K562 (cell line): ENCODE results near the gene NABP1. TPM values are rescaled to one million over a fixed set of nuclear protein-coding genes. Genes with fewer than 3 reads are reported as not detected.

ENCODE experiments used
- CHD2 ChIP-seq: IDR thresholded peaks from 2 replicates; pipeline ENCODE4 v1.6.1; 2011; ENCODE audit warnings: low read depth, low read length
- GATAD2A ChIP-seq: fragments of 450-650 bp; IDR thresholded peaks from 2 replicates; pipeline ENCODE4 v1.6.1; 2017
- GTF2A2 ChIP-seq: IDR thresholded peaks from 2 replicates; pipeline ENCODE4 v1.6.1; 2016; ENCODE audit warnings: mild to moderate bottlenecking, missing genetic modification characterization, missing compliant biosample characterization
- ILK ChIP-seq: fragments of 450-650 bp; IDR thresholded peaks from 2 replicates; pipeline ENCODE4 v1.6.1; 2016; ENCODE audit warnings: missing genetic modification characterization, low read depth, mild to moderate bottlenecking, missing compliant biosample characterization, moderate library complexity, borderline replicate concordance
- NR2C2 ChIP-seq, 2 experiments: fragments of 200-800 bp in 1 of 2; sonication (Bioruptor generic) in 1 of 2; sonication (generic) in 1 of 2; formaldehyde crosslinking in 1 of 2; IDR thresholded peaks; 2 replicates each; pipeline versions ENCODE4 v1.6.1 to v1.8.0; 2016 to 2022; ENCODE audit warnings: mild to moderate bottlenecking in 1 of 2, missing compliant biosample characterization in 1 of 2, missing genetic modification characterization in 1 of 2, missing genetic modification reagents in 1 of 2
- STAG1 ChIP-seq: sonication (generic); formaldehyde crosslinking; IDR thresholded peaks from 2 replicates; pipeline ENCODE4 v1.5.0; 2020; ENCODE audit warnings: missing genetic modification reagents, borderline replicate concordance
- TAF1 ChIP-seq: IDR thresholded peaks from 2 replicates; pipeline ENCODE4 v1.6.1; 2011; ENCODE audit warnings: mild to moderate bottlenecking, low read length, moderate library complexity; ENCODE audit not compliant: insufficient read depth, control insufficient read depth, severe bottlenecking; ENCODE audit errors: extremely low read depth
- ZBTB8A ChIP-seq: fragments of 450-650 bp; IDR thresholded peaks from 2 replicates; pipeline ENCODE4 v1.6.1; 2018; ENCODE audit warnings: mild to moderate bottlenecking, moderate library complexity; ENCODE audit not compliant: partially characterized antibody
- ZC3H11A ChIP-seq: IDR thresholded peaks from 2 replicates; pipeline ENCODE4 v1.6.1; 2012; ENCODE audit warnings: low read depth, low read length, improper control_type of control experiment
- ZNF174 ChIP-seq: fragments of 250-450 bp; sonication (Bioruptor Pico); IDR thresholded peaks from 2 replicates; pipeline ENCODE4 v1.4.0; 2020; ENCODE audit warnings: mild to moderate bottlenecking
- ZNF197 ChIP-seq: fragments of 200-800 bp; sonication (Bioruptor generic); IDR thresholded peaks from 2 replicates; pipeline ENCODE4 v1.6.1; 2016; ENCODE audit warnings: low read depth, missing genetic modification characterization, missing compliant biosample characterization
- ZNF316 ChIP-seq: fragments of 450-650 bp; IDR thresholded peaks from 2 replicates; pipeline ENCODE4 v1.6.1; 2016
- ZNF561 ChIP-seq: fragments of 450-650 bp; formaldehyde crosslinking; conservative IDR thresholded peaks from 2 replicates; pipeline ENCODE4 v1.4.0; 2020; ENCODE audit warnings: mild to moderate bottlenecking, moderate library complexity
- ZNF589 ChIP-seq: fragments of 200-800 bp; sonication (Bioruptor generic); IDR thresholded peaks from 2 replicates; pipeline ENCODE4 v1.6.1; 2016; ENCODE audit warnings: low read depth, missing genetic modification characterization, missing compliant biosample characterization
- polyA plus RNA-seq, 8 experiments: library from polyadenylated mRNA; depleted of rRNA in 4 of 8; stranded (reverse) in 5 of 8; unstranded in 3 of 8; fragments of >200 nt; fragmentation: Nextera tagmentation in 2 of 8; fragmentation: Illumina TruSeq in 1 of 8; extraction: Ambion mirVana in 2 of 8; extraction: Trizol in 1 of 8; gene quantifications; 2 replicates each; pipeline versions ENCODE4 v1.2.1 to v1.2.3, GENCODE V29; 2011 to 2014; ENCODE audit warnings: inconsistent platforms in 1 of 8, missing spikeins in 1 of 8
- total RNA-seq, 7 experiments: library from RNA; depleted of rRNA in 6 of 7; stranded (reverse); fragments of >200 nt in 6 of 7; fragmentation: Illumina TruSeq in 2 of 7; extraction: Trizol in 2 of 7; gene quantifications; 2 replicates each; pipeline versions ENCODE4 v1.2.1 to v1.2.3, GENCODE V29; 2011 to 2021; ENCODE audit warnings: low replicate concordance in 1 of 7
- TF ChIP-seq, protein P1 (sequence below): fragments of 250-450 bp; sonication (Bioruptor Pico); IDR thresholded peaks from 2 replicates; pipeline ENCODE4 v1.8.0; 2022; ENCODE audit warnings: moderate library complexity, mild to moderate bottlenecking, inconsistent platforms
- TF ChIP-seq, protein P2 (sequence below): fragments of 200-800 bp; sonication (Bioruptor generic); IDR thresholded peaks from 2 replicates; pipeline ENCODE4 v1.6.1; 2017; ENCODE audit warnings: missing genetic modification characterization, missing compliant biosample characterization
- TF ChIP-seq, protein P3 (sequence below): fragments of 150-350 bp; conservative IDR thresholded peaks from 2 replicates; pipeline ENCODE4 v1.6.1; 2014; ENCODE audit warnings: low read length
- TF ChIP-seq, protein P4 (sequence below): sonication (generic); formaldehyde crosslinking; IDR thresholded peaks from 2 replicates; pipeline ENCODE4 v1.8.0; 2022; ENCODE audit warnings: mild to moderate bottlenecking, missing genetic modification reagents

NABP1 gene
- total and polyA plus RNA-seq, 9 of the 15 experiments (the other 6 are each of a cell fraction or from before 2014, with no cell fraction given), result 12.8 to 44.0 (median 20.2) TPM

DNA sequence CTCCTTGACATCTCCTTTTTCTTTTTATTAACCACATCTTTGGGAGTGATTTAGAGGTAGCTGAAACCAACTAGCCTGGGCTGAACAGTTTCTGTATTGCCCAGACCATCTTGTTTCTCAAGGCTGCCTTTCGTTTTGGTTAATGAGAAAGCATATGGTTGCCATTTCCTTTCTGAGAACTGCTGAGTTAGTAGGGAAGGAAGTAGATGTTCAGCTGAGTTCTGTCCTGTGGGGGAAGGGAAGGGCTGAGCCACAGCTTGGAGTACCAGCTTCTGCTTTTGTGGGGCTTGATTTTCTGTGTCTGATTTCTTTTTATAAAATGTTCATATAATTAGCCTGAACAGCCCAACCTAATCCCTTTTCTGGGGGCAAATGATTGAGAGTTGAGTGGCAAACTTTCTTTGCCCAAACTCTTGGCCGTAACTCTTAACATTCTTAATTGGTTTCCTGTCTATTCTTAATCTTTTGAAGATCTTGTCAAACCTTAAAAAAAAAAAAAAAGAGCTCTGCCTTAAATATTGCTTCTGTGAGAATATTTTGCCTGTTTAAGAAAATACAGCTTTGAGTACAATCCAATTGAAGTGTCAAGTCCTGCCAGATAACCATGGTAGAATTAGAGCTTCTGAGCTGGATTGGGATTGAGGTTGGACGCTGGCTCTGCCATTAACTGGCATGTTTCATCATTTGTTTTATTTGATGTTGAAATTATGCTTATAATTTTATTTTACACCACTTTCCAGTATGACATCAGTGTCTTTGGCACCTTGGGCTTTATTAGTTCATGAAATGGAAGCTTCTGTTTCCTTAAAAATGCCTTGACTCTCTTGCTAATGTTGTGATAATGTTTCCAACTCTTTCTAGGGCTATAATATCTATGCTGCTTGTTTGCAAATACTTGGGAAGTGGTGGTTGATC is 1.9 kb upstream of the NABP1 start (continued):
- TF ChIP-seq, protein P1, sequence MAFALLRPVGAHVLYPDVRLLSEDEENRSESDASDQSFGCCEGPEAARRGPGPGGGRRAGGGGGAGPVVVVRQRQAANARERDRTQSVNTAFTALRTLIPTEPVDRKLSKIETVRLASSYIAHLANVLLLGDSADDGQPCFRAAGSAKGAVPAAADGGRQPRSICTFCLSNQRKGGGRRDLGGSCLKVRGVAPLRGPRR (CRISPR knock-in tag), result no peak
- TF ChIP-seq, protein P2, sequence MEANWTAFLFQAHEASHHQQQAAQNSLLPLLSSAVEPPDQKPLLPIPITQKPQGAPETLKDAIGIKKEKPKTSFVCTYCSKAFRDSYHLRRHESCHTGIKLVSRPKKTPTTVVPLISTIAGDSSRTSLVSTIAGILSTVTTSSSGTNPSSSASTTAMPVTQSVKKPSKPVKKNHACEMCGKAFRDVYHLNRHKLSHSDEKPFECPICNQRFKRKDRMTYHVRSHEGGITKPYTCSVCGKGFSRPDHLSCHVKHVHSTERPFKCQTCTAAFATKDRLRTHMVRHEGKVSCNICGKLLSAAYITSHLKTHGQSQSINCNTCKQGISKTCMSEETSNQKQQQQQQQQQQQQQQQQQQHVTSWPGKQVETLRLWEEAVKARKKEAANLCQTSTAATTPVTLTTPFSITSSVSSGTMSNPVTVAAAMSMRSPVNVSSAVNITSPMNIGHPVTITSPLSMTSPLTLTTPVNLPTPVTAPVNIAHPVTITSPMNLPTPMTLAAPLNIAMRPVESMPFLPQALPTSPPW (CRISPR knock-in tag), result 0 out of 2 replicates have a peak, but pooled peaks have one; percentile 18
- TF ChIP-seq ZC3H11A (no peak), GATAD2A (no peak), ZNF316 (peak; percentile 72), ZNF561 (CRISPR knock-in tag) (no peak), ZNF589 (CRISPR knock-in tag) (peak; percentile 74), STAG1 (CRISPR knock-in tag) (no peak), CHD2 (0 out of 2 replicates have a peak, but pooled peaks have one; percentile 23), ZNF174 (CRISPR knock-in tag) (no peak), TAF1 (no peak), ZBTB8A (no peak), NR2C2 (CRISPR knock-in tag; IDR thresholded peaks at IDR 0.05) (no peak), NR2C2 (tag; IDR thresholded peaks at IDR 0.05) (peak; percentile 20; the same call in 1 of the 2 replicates), ZNF197 (peak; percentile 56; the same call in 1 of the 2 replicates), ILK (no peak), GTF2A2 (no peak)
- TF ChIP-seq, protein P3, sequence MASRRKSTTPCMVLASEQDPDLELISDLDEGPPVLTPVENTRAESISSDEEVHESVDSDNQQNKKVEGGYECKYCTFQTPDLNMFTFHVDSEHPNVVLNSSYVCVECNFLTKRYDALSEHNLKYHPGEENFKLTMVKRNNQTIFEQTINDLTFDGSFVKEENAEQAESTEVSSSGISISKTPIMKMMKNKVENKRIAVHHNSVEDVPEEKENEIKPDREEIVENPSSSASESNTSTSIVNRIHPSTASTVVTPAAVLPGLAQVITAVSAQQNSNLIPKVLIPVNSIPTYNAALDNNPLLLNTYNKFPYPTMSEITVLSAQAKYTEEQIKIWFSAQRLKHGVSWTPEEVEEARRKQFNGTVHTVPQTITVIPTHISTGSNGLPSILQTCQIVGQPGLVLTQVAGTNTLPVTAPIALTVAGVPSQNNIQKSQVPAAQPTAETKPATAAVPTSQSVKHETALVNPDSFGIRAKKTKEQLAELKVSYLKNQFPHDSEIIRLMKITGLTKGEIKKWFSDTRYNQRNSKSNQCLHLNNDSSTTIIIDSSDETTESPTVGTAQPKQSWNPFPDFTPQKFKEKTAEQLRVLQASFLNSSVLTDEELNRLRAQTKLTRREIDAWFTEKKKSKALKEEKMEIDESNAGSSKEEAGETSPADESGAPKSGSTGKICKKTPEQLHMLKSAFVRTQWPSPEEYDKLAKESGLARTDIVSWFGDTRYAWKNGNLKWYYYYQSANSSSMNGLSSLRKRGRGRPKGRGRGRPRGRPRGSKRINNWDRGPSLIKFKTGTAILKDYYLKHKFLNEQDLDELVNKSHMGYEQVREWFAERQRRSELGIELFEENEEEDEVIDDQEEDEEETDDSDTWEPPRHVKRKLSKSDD, result no peak
- TF ChIP-seq, protein P4, sequence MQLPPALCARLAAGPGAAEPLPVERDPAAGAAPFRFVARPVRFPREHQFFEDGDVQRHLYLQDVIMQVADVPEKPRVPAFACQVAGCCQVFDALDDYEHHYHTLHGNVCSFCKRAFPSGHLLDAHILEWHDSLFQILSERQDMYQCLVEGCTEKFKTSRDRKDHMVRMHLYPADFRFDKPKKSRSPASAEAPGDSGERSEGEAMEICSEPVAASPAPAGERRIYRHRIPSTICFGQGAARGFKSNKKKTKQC, result no peak
